Loucy (cell line): ENCODE measurements around the gene DNAH6.

Experiments used
- H2AFZ ChIP-seq: fragments of 200-600 bp; sonication (generic); 2 replicates; pipeline ENCODE4 v1.6.0; 2016; ENCODE audit warnings: antibody characterized with exemption, mild to moderate bottlenecking, low read length, moderate library complexity
- H3F3A ChIP-seq: fragments of 200-600 bp; 2 replicates; pipeline ENCODE4 v1.6.0; 2016; ENCODE audit warnings: antibody characterized with exemption, low read depth, mild to moderate bottlenecking
- H3K27me3 ChIP-seq: fragments of 200-600 bp; sonication (generic); 2 replicates; pipeline ENCODE4 v1.6.1; 2014; ENCODE audit warnings: low read length, mild to moderate bottlenecking; ENCODE audit not compliant: insufficient read depth, poor library complexity, severe bottlenecking
- H3K36me3 ChIP-seq: fragments of 200-600 bp; sonication (generic); 2 replicates; pipeline ENCODE4 v1.6.1; 2016; ENCODE audit warnings: low read length; ENCODE audit not compliant: insufficient read depth
- H3K4me1 ChIP-seq: fragments of 200-600 bp; sonication (generic); 2 replicates; pipeline ENCODE4 v1.5.1; 2014; ENCODE audit warnings: low read length, mild to moderate bottlenecking; ENCODE audit not compliant: insufficient read depth, poor library complexity, severe bottlenecking
- H3K4me2 ChIP-seq: fragments of 200-600 bp; sonication (generic); 2 replicates; pipeline ENCODE4 v1.6.0; 2014; ENCODE audit warnings: antibody characterized with exemption, low read length, low read depth, mild to moderate bottlenecking; ENCODE audit not compliant: poor library complexity, severe bottlenecking
- H3K4me3 ChIP-seq: fragments of 200-600 bp; sonication (generic); 2 replicates; pipeline ENCODE4 v1.5.1; 2014; ENCODE audit warnings: low read length, mild to moderate bottlenecking, mixed read lengths; ENCODE audit not compliant: poor library complexity, severe bottlenecking
- H3K79me2 ChIP-seq: fragments of 200-600 bp; sonication (generic); 2 replicates; pipeline ENCODE4 v1.6.1; 2014; ENCODE audit warnings: low read length; ENCODE audit not compliant: insufficient read depth
- H3K9ac ChIP-seq: fragments of 200-600 bp; sonication (generic); 2 replicates; pipeline ENCODE4 v1.6.0; 2014; ENCODE audit warnings: mild to moderate bottlenecking, low read depth, low read length, moderate library complexity; ENCODE audit not compliant: poor library complexity, severe bottlenecking
- H3K9me2 ChIP-seq: fragments of 200-600 bp; sonication (generic); replicated peaks from 2 replicates; pipeline ENCODE4 v1.6.1; 2016; ENCODE audit warnings: low read depth, low read length, mixed read lengths
- H3K9me3 ChIP-seq: fragments of 200-600 bp; sonication (generic); 2 replicates; pipeline ENCODE4 v1.6.1; 2014; ENCODE audit warnings: mild to moderate bottlenecking, antibody characterized with exemption, low read length, low read depth; ENCODE audit not compliant: insufficient read depth
- H4K20me1 ChIP-seq: fragments of 200-600 bp; sonication (generic); 2 replicates; pipeline ENCODE4 v1.6.0; 2014; ENCODE audit warnings: antibody characterized with exemption, low read length, mild to moderate bottlenecking; ENCODE audit not compliant: insufficient read depth, poor library complexity, severe bottlenecking
- CTCF ChIP-seq: fragments of 200-600 bp; sonication (generic); conservative IDR thresholded peaks from 2 replicates; pipeline ENCODE4 v1.5.1; 2014; ENCODE audit warnings: mild to moderate bottlenecking, antibody characterized with exemption, low read length
- EZH2phosphoT487 ChIP-seq: fragments of 200-600 bp; IDR thresholded peaks from 2 replicates; pipeline ENCODE4 v1.6.1; 2018; ENCODE audit warnings: antibody characterized with exemption, mild to moderate bottlenecking, moderate library complexity, borderline replicate concordance

Gene DNAH6

GRCh38 chr2:84757648-84758047 is 241.3 kb downstream of the DNAH6 start:
- TF ChIP-seq EZH2phosphoT487 = no peak
- TF ChIP-seq CTCF = no peak
- Histone ChIP-seq H3K4me1 (no peaks in the 10 kb centered on the region), H3K36me3 (no peaks in the 10 kb centered on the region), H3K27me3 (no peaks in the 10 kb centered on the region), H3K9me3 (no peaks in the 10 kb centered on the region), H3F3A (no peaks in the 10 kb centered on the region), H3K9me2 (no peaks in the 10 kb centered on the region), H3K9ac (no peak overlapping the region), H4K20me1 (no peaks in the 10 kb centered on the region), H3K4me3 (no peak overlapping the region), H2AFZ (no peak overlapping the region), H3K79me2 (no peaks in the 10 kb centered on the region), H3K4me2 (no peak overlapping the region)

- Histone ChIP-seq H3K27me3 (no peaks in the 10 kb centered on the region), H3K9me2 (no peaks in the 10 kb centered on the region), H3K36me3 (no peaks in the 10 kb centered on the region), H3K4me3 (no peak overlapping the region), H2AFZ (no peak overlapping the region), H3F3A (no peaks in the 10 kb centered on the region), H3K4me2 (no peak overlapping the region), H3K4me1 (no peaks in the 10 kb centered on the region), H3K9ac (no peak overlapping the region), H3K79me2 (no peaks in the 10 kb centered on the region), H3K9me3 (0 out of 2 replicates have a peak, but pooled peaks cover 3% of the 10 kb centered on the region), H4K20me1 (no peaks in the 10 kb centered on the region)
- TF ChIP-seq EZH2phosphoT487 (no peak), CTCF (no peak)
These were observed 250.5 kb downstream of the DNAH6 start for GRCh38 chr2:84766791-84767190.

GRCh38 chr2:84768840-84769239 is 252.5 kb downstream of the DNAH6 start:
- H2AFZ ChIP-seq = no peak overlapping the region
- no peaks in the 10 kb centered on the region for H3F3A ChIP-seq
- H3K36me3 ChIP-seq = no peaks in the 10 kb centered on the region
- no peaks in the 10 kb centered on the region for H4K20me1 ChIP-seq
- H3K4me2 ChIP-seq = no peak overlapping the region
- H3K79me2 ChIP-seq = no peaks in the 10 kb centered on the region
- peaks cover 3% of the 10 kb centered on the region; the same call in 1 of the 2 replicates for H3K9me3 ChIP-seq
- no peaks in the 10 kb centered on the region for H3K9me2 ChIP-seq
- no peaks in the 10 kb centered on the region for H3K4me1 ChIP-seq
- H3K4me3 ChIP-seq = no peak overlapping the region
- no peak for TF ChIP-seq EZH2phosphoT487
- no peak for TF ChIP-seq CTCF
- H3K9ac ChIP-seq = no peak overlapping the region
- H3K27me3 ChIP-seq = no peaks in the 10 kb centered on the region
